ENCODE results near the gene ZNF471. TPM values are rescaled to one million over a fixed set of nuclear protein-coding genes. Genes with fewer than 3 reads are reported as not detected.
A peak's percentile ranks its signal among the peaks of the same experiment; 100 is the strongest.

ZNF471 gene
- total and polyA plus RNA-seq, 2 donors: 1.4 to 4.6 TPM

- H3K9me3 ChIP-seq (ENCODE audit: control insufficient read depth in 2 of 2, insufficient read depth in 1 of 2, low read length in 1 of 2): peaks cover 0 to 22% of the 10 kb centered on the region in 2 donors
These were observed 679 bp downstream of the ZNF471 start for GRCh38 chr19:56508290-56508778.

GRCh38 chr19:56525214-56525860 is 17.7 kb downstream of the ZNF471 start:
- H3K27me3 ChIP-seq (ENCODE audit: control insufficient read depth in 2 of 2, insufficient read depth in 1 of 2, low read length in 1 of 2): no peaks in the 10 kb centered on the region
- H3K36me3 ChIP-seq (ENCODE audit: control insufficient read depth in 2 of 2, insufficient read depth in 2 of 2, low read length in 1 of 2): no peaks in the 10 kb centered on the region
- peaks cover 6 to 17% of the 10 kb centered on the region in 2 donors for H3K9me3 ChIP-seq (ENCODE audit: control insufficient read depth in 2 of 2, insufficient read depth in 1 of 2, low read length in 1 of 2)
- WGBS: 84% methylated on average over 4 of the region's 4 CpGs
- DNase-seq (ENCODE audit: low read depth in 6 of 9, low spot score in 9 of 9): no peak
- H3K27ac ChIP-seq (ENCODE audit: low read depth in 1 of 2, low read length in 1 of 2): no peak overlapping the region
- H3K4me3 ChIP-seq (ENCODE audit: low read length in 2 of 2): no peak overlapping the region
- H3K4me1 ChIP-seq (ENCODE audit: control insufficient read depth in 2 of 2, insufficient read depth in 2 of 2, low read length in 2 of 2): no peaks in the 10 kb centered on the region

More at GRCh38 chr19:56508290-56508778, 679 bp downstream of the ZNF471 start:
- Histone ChIP-seq H3K27ac (ENCODE audit: low read depth in 1 of 2, low read length in 1 of 2) (peak overlapping the region in 1 of 2 donors; percentile 93), H3K36me3 (ENCODE audit: control insufficient read depth in 2 of 2, insufficient read depth in 2 of 2, low read length in 1 of 2) (no peaks in the 10 kb centered on the region), H3K27me3 (ENCODE audit: control insufficient read depth in 2 of 2, insufficient read depth in 1 of 2, low read length in 1 of 2) (no peaks in the 10 kb centered on the region), H3K4me1 (ENCODE audit: control insufficient read depth in 2 of 2, insufficient read depth in 2 of 2, low read length in 2 of 2) (peaks cover 3 to 6% of the 10 kb centered on the region in 2 donors), H3K4me3 (ENCODE audit: low read length in 2 of 2) (peak overlapping the region; percentile 51 to 71)
- WGBS: 8% methylated on average over 17 of the region's 17 CpGs
- no peak for DNase-seq (ENCODE audit: low read depth in 6 of 9, low spot score in 9 of 9)

- Histone ChIP-seq H3K4me1 (ENCODE audit: control insufficient read depth in 2 of 2, insufficient read depth in 2 of 2, low read length in 2 of 2) (peaks cover 9 to 16% of the 10 kb centered on the region in 2 donors), H3K36me3 (ENCODE audit: control insufficient read depth in 2 of 2, insufficient read depth in 2 of 2, low read length in 1 of 2) (no peaks in the 10 kb centered on the region), H3K9me3 (ENCODE audit: control insufficient read depth in 2 of 2, insufficient read depth in 1 of 2, low read length in 1 of 2) (peaks cover 10 to 47% of the 10 kb centered on the region in 2 donors), H3K4me3 (ENCODE audit: low read length in 2 of 2) (no peak overlapping the region), H3K27ac (ENCODE audit: low read depth in 1 of 2, low read length in 1 of 2) (no peak overlapping the region), H3K27me3 (ENCODE audit: control insufficient read depth in 2 of 2, insufficient read depth in 1 of 2, low read length in 1 of 2) (no peaks in the 10 kb centered on the region)
- 96% methylated on average over 3 of the region's 3 CpGs for WGBS
- no peak for DNase-seq (ENCODE audit: low read depth in 6 of 9, low spot score in 9 of 9)
These were observed 29.8 kb downstream of the ZNF471 start for GRCh38 chr19:56537442-56537841.

- Histone ChIP-seq H3K27me3 (ENCODE audit: control insufficient read depth in 2 of 2, insufficient read depth in 1 of 2, low read length in 1 of 2) (no peaks in the 10 kb centered on the region), H3K36me3 (ENCODE audit: control insufficient read depth in 2 of 2, insufficient read depth in 2 of 2, low read length in 1 of 2) (no peaks in the 10 kb centered on the region), H3K9me3 (ENCODE audit: control insufficient read depth in 2 of 2, insufficient read depth in 1 of 2, low read length in 1 of 2) (peaks cover 10 to 45% of the 10 kb centered on the region in 2 donors), H3K27ac (ENCODE audit: low read depth in 1 of 2, low read length in 1 of 2) (peak overlapping the region; percentile 94 to 95), H3K4me3 (ENCODE audit: low read length in 2 of 2) (peak overlapping the region; percentile 64 to 67), H3K4me1 (ENCODE audit: control insufficient read depth in 2 of 2, insufficient read depth in 2 of 2, low read length in 2 of 2) (peaks cover 9 to 16% of the 10 kb centered on the region in 2 donors)
- peak; percentile 44 to 91 (median 73) for DNase-seq (ENCODE audit: low read depth in 6 of 9, low spot score in 9 of 9)
- WGBS: under 1% methylated on average over 46 of the region's 46 CpGs
These were observed 30.7 kb downstream of the ZNF471 start for GRCh38 chr19:56538254-56538760.

GRCh38 chr19:56538761-56539263 is 31.2 kb downstream of the ZNF471 start, which contains the start of gene ZFP28:
ZFP28 (plus strand) TSS chr19:56538948; CDS start chr19:56539019, 71 bp downstream.
- peak in 2 of 9 donors; percentile 8 to 13 for DNase-seq (ENCODE audit: low read depth in 6 of 9, low spot score in 9 of 9)
- Histone ChIP-seq H3K4me1 (ENCODE audit: control insufficient read depth in 2 of 2, insufficient read depth in 2 of 2, low read length in 2 of 2) (peaks cover 9 to 16% of the 10 kb centered on the region in 2 donors), H3K36me3 (ENCODE audit: control insufficient read depth in 2 of 2, insufficient read depth in 2 of 2, low read length in 1 of 2) (no peaks in the 10 kb centered on the region), H3K27me3 (ENCODE audit: control insufficient read depth in 2 of 2, insufficient read depth in 1 of 2, low read length in 1 of 2) (no peaks in the 10 kb centered on the region), H3K4me3 (ENCODE audit: low read length in 2 of 2) (peak within 1 kb of the TSS; percentile 64 to 67), H3K9me3 (ENCODE audit: control insufficient read depth in 2 of 2, insufficient read depth in 1 of 2, low read length in 1 of 2) (peaks cover 10 to 40% of the 10 kb centered on the region in 2 donors), H3K27ac (ENCODE audit: low read depth in 1 of 2, low read length in 1 of 2) (peak within 1 kb of the TSS; percentile 94 to 95)
- WGBS: 2% methylated on average over 53 of the region's 65 CpGs

GRCh38 chr19:56543776-56544175 is 36.1 kb downstream of the ZNF471 start:
- H3K36me3 ChIP-seq (ENCODE audit: control insufficient read depth in 2 of 2, insufficient read depth in 2 of 2, low read length in 1 of 2): peaks cover under 1 to 4% of the 10 kb centered on the region in 2 donors
- peaks cover 2 to 24% of the 10 kb centered on the region in 2 donors for H3K9me3 ChIP-seq (ENCODE audit: control insufficient read depth in 2 of 2, insufficient read depth in 1 of 2, low read length in 1 of 2)
- no peak overlapping the region for H3K27ac ChIP-seq (ENCODE audit: low read depth in 1 of 2, low read length in 1 of 2)
- no peak for DNase-seq (ENCODE audit: low read depth in 6 of 9, low spot score in 9 of 9)
- H3K4me1 ChIP-seq (ENCODE audit: control insufficient read depth in 2 of 2, insufficient read depth in 2 of 2, low read length in 2 of 2): peaks cover 5 to 10% of the 10 kb centered on the region in 2 donors
- 98% methylated on average over 2 of the region's 2 CpGs for WGBS
- H3K27me3 ChIP-seq (ENCODE audit: control insufficient read depth in 2 of 2, insufficient read depth in 1 of 2, low read length in 1 of 2): no peaks in the 10 kb centered on the region
- no peak overlapping the region for H3K4me3 ChIP-seq (ENCODE audit: low read length in 2 of 2)

- DNase-seq (ENCODE audit: low read depth in 6 of 9, low spot score in 9 of 9): no peak
- Histone ChIP-seq H3K27me3 (ENCODE audit: control insufficient read depth in 2 of 2, insufficient read depth in 1 of 2, low read length in 1 of 2) (no peaks in the 10 kb centered on the region), H3K4me3 (ENCODE audit: low read length in 2 of 2) (no peak overlapping the region), H3K4me1 (ENCODE audit: control insufficient read depth in 2 of 2, insufficient read depth in 2 of 2, low read length in 2 of 2) (no peaks in the 10 kb centered on the region), H3K27ac (ENCODE audit: low read depth in 1 of 2, low read length in 1 of 2) (no peak overlapping the region), H3K9me3 (ENCODE audit: control insufficient read depth in 2 of 2, insufficient read depth in 1 of 2, low read length in 1 of 2) (peaks cover 0 to 7% of the 10 kb centered on the region in 2 donors), H3K36me3 (ENCODE audit: control insufficient read depth in 2 of 2, insufficient read depth in 2 of 2, low read length in 1 of 2) (peaks cover 5 to 18% of the 10 kb centered on the region in 2 donors)
- WGBS: 83% methylated on average over 6 of the region's 6 CpGs
These were observed 39.9 kb downstream of the ZNF471 start for GRCh38 chr19:56547535-56547934.

GRCh38 chr19:56554272-56554869 is 46.7 kb downstream of the ZNF471 start:
- no peak for DNase-seq (ENCODE audit: low read depth in 6 of 9, low spot score in 9 of 9)
- H3K36me3 ChIP-seq (ENCODE audit: control insufficient read depth in 2 of 2, insufficient read depth in 2 of 2, low read length in 1 of 2): peaks cover 0 to 12% of the 10 kb centered on the region in 2 donors

GRCh38 chr19:56562766-56563165 is 55.1 kb downstream of the ZNF471 start:
- peaks cover under 1 to 2% of the 10 kb centered on the region in 2 donors for H3K4me1 ChIP-seq (ENCODE audit: control insufficient read depth in 2 of 2, insufficient read depth in 2 of 2, low read length in 2 of 2)
- peaks cover 2 to 19% of the 10 kb centered on the region in 2 donors for H3K9me3 ChIP-seq (ENCODE audit: control insufficient read depth in 2 of 2, insufficient read depth in 1 of 2, low read length in 1 of 2)
- H3K27ac ChIP-seq (ENCODE audit: low read depth in 1 of 2, low read length in 1 of 2): no peak overlapping the region
- WGBS: 98% methylated on average over 2 of the region's 2 CpGs
- no peak for DNase-seq (ENCODE audit: low read depth in 6 of 9, low spot score in 9 of 9)
- no peaks in the 10 kb centered on the region for H3K27me3 ChIP-seq (ENCODE audit: control insufficient read depth in 2 of 2, insufficient read depth in 1 of 2, low read length in 1 of 2)
- no peak overlapping the region for H3K4me3 ChIP-seq (ENCODE audit: low read length in 2 of 2)
- H3K36me3 ChIP-seq (ENCODE audit: control insufficient read depth in 2 of 2, insufficient read depth in 2 of 2, low read length in 1 of 2): no peaks in the 10 kb centered on the region

More at GRCh38 chr19:56554272-56554869, 46.7 kb downstream of the ZNF471 start:
- H3K27ac ChIP-seq (ENCODE audit: low read depth in 1 of 2, low read length in 1 of 2): no peak overlapping the region
- no peaks in the 10 kb centered on the region for H3K27me3 ChIP-seq (ENCODE audit: control insufficient read depth in 2 of 2, insufficient read depth in 1 of 2, low read length in 1 of 2)
- H3K4me1 ChIP-seq (ENCODE audit: control insufficient read depth in 2 of 2, insufficient read depth in 2 of 2, low read length in 2 of 2): no peaks in the 10 kb centered on the region
- WGBS: 97% methylated on average over 6 of the region's 6 CpGs
- H3K4me3 ChIP-seq (ENCODE audit: low read length in 2 of 2): no peak overlapping the region
- H3K9me3 ChIP-seq (ENCODE audit: control insufficient read depth in 2 of 2, insufficient read depth in 1 of 2, low read length in 1 of 2): peaks cover 6 to 9% of the 10 kb centered on the region in 2 donors
